Activated CD4-positive, alpha-beta T cell treated with anti-CD3 and anti-CD28 coated beads, Interleukin-2, Interleukin-4, amounts not matched to agents 100 ng/mL and 50 ng/mL, durations not matched to agents 16 hours and 8 hours (primary cell): ENCODE data around the gene APOB.

Experiments used
- DNase-seq: peaks from one replicate; pipeline ENCODE4 v3.0.0-alpha.2; 2020; ENCODE audit warnings: low spot score

APOB gene

DNA sequence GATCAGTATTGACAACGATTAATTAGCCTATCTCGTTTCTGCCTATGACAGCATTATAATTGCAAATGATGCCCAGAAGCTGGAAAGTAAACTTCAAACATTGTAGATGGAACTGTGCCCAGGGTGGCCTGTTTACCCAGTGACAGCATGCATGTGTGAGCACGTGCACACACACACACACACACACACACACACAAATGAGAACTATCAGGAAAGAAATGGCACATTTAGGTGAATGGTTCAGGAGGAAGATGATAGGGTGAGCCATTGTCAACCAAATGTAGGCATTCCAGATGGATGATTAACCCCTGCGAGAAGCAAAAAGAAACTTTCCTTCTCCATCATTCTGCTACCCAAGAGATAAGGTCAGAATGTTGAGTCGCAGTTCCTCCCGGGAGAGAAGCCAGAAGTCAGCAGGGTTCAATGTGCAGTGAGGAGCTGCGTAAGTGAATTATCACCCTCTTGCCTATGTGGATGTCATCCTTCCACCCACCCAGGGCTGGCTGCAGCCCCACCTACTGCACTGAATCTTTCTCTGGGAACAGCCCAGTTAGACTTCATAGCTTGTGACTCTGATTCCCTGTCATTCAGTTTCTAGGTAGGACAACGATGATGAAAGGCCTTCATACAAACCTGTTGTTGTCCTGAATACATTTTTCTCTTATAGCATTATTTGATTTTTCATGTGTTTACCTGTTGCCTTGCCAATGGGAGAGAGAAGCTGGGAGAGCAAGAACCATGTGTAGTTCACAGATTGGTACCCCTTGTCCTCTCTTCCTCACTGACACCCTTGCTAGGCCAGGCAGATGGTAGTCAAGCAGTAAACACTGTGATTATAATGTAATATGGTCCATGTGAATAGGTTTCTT, 3.5 kb upstream of the APOB start:
- DNase-seq, result no peak

GRCh38 chr2:21046506-21046905, 2.6 kb upstream of the APOB start:
- no peak for DNase-seq

- no peak for DNase-seq
Measured at GRCh38 chr2:21044694-21045371, 960 bp upstream of the APOB start.

DNA sequence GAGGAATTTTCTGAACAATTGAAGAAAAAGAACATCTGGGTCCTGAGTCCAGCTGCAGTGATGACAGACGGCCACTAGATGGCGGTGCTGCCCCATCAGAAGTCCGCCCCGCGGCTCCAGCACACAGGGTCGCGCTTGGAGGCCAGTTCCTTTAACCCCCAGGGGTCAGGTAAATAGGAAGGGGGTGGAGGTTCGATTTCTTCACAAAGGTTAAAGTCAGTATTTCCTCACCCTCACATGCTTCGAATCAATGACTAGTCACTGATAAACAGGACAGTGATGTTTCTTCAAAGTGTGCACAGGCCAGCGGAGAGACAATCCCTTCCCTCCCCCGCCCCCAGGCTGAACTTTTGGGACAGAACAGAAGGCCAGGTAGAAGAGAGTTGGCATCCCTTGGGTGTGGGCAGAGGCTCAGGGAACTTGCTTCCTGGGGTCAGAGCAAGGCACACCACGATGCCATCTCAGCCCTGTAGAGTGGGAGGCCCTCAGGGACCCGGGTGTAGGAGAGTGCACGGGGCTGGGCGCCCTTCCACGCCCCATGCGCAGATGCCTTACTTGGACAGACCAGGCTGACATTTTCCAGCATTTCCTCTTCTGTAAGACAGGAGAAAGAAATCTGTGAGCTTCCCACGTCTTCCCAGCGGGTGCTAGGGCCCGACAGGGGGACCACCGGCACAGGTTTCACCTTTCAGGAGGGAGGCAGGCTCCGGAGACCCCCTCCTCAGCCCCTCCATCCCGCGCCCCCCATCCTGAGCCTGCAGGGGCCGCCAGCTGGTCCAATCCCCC, 722 bp downstream of the APOB start:
- DNase-seq, result peak; percentile 49

- no peak for DNase-seq
Measured at GRCh38 chr2:21042708-21042957, 1.2 kb downstream of the APOB start.

- DNase-seq, result no peak
Measured at GRCh38 chr2:21041943-21042707, 1.7 kb downstream of the APOB start.

GRCh38 chr2:21041462-21041861, 2.4 kb downstream of the APOB start:
- DNase-seq, result no peak

DNA sequence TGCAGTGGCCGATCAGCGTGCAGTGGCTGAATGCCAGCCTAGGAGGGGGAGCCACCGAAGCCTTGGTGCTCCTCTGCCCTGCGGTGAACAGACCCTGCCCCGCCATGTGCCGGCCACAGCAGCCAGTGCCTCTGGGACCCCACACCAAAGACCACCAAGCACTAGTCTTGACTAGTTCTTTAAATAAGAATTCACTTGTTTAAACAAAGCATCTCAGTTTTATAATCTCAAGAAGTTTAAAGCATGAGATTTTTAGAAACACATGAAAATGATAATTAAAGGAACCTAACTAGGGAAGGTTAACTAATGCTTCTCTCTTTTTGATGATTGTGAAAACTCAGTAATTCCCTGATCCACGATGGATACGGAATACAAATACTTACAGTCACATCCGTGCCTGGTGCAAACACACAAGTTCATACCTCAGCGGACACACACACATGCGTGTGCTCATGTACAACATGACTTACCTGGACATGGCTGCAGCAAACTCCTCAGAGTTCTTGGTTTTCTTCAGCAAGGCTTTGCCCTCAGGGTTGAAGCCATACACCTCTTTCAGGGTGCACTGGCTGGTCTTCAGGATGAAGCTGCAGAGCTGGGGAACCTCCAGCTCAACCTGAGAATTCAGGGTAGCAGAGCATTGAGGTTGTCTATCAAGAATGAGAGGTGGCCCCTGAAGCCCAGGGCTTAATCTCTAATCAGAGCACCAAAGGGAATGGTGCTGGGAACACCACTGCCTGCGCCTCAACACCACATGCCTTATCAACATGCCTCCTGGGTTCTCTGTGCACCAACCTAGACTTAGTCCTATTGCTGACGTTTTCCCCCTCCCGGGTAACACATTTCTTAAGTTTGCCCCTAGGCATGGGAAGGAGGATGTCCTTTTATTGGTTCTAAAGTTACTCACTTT, 3.1 kb downstream of the APOB start:
- no peak for DNase-seq

DNA sequence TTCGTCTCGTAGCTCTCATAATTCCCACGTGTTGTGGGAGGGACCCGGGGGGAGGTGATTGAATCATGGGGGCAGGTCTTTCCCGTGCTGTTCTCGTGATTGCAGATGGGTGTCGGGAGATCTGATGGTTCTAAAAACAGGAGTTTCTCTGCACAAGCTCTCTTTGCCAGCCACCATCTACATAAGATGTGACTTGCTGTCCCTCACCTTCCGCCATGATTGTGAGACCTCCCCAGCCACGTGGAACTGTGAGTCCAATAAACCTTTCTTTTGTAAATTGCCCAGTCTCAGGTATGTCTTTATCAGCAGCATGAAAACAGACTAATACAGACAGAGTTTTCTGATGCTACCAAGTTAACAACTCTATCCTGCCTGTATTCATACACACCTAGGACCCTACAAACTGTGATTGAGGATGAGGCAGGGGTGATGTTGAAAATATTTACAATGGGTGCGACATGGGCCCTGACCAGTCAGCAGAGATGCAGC, 3.9 kb downstream of the APOB start:
- no peak for DNase-seq

- no peak for DNase-seq
Measured at GRCh38 chr2:21039080-21039556, 4.8 kb downstream of the APOB start.

- DNase-seq, result no peak
Measured at GRCh38 chr2:21038403-21039073, 5.3 kb downstream of the APOB start.

- DNase-seq, result no peak
Measured at GRCh38 chr2:21037671-21038108, 6.2 kb downstream of the APOB start.

DNA sequence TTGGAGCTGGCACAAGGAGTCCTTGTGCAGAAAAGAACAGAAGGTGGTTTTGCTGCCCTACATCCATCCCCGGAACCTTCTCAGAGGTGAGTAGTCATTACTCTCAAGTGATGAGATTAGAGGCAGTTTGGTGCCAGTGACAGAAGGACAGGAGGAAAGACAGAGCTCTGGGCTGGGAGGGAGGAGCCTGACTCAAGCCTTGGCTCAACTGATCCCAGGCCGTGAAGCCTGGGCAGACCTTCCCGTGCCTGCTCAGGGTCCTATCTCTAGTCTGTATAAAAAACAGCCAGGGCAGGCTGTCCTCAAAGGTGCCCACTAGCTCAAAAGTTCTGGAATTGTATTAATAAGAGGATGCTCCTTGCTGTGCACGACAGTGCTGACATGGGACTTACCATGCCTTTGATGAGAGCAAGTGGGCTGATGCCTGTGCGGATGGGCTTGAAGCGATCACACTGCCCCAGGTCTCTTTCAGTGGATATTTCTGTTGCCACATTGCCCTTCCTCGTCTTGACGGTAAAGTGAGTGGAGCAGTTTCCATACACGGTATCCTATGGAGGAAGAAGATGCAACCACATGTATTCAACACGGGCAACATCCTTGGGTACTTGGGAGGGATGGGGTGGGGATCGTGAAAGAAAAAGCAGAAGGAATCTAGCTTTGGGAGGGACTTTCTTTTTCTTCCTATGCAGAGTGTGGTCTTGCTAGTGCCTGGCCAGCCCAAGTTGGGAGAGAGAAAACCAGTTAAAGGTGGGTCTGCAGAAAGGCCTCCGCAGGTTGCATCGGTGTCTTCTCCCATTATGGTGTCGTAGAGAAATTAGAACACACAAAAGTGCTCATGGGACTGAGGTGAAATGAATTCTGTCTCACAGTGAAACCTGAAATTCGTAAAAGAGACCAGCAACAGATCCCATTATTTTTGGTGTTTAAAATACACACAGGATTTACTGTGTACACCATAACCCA, 6.9 kb downstream of the APOB start:
- DNase-seq, result no peak

DNA sequence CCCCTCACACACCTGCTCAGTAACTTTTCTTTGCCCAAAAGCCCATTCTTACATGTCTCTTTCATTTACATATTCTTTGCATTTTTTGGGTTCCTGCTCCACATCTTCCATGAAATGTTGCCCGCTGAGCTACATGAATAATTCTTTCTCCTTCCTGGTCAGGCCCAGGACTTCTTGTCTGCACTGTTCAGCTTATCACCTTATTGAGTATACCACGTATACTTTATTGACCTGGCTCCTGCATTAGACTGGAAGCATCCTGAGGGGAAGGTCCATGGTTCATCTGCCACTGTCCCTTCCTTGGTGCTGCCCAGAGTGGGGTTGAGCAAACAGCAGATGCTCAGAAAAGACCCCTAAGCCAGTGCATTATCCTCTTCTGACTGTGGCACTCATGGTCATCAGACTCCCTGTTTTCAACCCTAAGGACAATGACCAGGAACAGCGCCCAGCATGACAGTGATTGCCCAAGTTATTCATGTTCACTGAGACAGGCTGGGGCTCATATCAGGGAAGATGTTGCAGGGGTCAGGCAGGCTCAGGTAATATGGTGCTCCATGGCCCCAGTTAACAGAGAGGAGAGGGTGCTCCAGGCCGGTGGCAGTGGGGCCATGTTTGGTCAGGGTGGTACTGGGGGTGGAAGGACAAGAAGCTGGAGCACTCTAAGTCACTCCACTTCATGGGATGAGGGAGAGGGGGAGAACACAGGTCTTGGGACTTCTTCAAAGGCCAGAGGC, 7.7 kb downstream of the APOB start:
- DNase-seq, result no peak

GRCh38 chr2:21035282-21035973, 8.4 kb downstream of the APOB start:
- no peak for DNase-seq

DNA sequence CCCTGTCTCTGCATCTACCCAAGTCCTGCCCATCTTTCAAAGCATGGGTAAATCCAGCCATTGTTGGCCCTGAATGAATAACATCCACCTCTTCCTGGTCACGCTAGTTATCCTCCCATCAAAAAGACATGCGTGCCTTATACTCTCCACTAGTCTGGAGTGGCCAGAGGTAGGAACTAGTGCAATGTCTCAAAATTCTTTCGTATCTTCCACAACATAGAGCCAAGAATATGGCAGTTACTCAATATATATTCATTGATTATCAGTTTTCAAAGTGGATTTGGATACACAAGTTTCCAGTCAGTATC, 8.9 kb downstream of the APOB start:
- DNase-seq, result no peak

DNA sequence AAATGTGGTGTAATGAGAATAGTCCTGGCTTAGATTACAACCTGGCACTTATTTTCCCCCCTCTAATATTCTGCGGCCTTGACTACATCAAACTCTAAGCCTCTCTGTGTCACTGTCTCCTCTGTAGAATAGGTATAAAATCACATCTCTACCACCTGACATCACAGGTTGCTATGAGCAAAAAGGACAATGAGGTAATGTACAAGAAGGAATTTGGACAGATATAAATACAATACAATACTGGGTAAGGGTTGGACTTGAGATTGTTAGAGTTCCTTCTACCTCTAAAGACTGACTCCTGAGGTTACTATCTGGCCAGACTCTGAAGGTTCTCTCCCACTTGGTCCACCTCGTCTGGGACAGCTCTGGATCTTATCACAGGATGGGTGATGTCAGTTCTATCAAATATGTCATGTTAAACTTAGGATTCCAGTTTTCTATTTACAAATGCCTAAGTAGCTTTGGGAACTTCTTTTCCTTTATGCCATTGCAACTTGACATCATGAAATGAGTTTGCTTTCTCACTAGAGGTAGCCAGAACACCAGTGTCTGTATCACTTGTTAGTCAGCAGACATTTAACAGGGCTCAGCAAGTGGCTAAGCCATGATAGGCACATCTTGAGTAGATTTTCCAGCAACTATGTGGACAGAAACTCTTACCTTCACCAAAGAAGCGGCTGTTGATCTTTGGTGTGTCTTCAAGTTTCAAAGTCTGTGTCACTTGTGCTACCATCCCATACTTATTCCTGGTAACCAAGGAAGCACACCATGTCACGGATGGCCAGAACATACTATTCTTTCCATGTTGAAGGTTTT, 9.5 kb downstream of the APOB start:
- no peak for DNase-seq
